ENCODE data around the gene SMPD4.
"Not testable (repeated sequence)": the region's sequence is repeated elsewhere in the genome, so short reads cannot be mapped to it uniquely, and the experiment has no call there.

The SMPD4 gene

DNA sequence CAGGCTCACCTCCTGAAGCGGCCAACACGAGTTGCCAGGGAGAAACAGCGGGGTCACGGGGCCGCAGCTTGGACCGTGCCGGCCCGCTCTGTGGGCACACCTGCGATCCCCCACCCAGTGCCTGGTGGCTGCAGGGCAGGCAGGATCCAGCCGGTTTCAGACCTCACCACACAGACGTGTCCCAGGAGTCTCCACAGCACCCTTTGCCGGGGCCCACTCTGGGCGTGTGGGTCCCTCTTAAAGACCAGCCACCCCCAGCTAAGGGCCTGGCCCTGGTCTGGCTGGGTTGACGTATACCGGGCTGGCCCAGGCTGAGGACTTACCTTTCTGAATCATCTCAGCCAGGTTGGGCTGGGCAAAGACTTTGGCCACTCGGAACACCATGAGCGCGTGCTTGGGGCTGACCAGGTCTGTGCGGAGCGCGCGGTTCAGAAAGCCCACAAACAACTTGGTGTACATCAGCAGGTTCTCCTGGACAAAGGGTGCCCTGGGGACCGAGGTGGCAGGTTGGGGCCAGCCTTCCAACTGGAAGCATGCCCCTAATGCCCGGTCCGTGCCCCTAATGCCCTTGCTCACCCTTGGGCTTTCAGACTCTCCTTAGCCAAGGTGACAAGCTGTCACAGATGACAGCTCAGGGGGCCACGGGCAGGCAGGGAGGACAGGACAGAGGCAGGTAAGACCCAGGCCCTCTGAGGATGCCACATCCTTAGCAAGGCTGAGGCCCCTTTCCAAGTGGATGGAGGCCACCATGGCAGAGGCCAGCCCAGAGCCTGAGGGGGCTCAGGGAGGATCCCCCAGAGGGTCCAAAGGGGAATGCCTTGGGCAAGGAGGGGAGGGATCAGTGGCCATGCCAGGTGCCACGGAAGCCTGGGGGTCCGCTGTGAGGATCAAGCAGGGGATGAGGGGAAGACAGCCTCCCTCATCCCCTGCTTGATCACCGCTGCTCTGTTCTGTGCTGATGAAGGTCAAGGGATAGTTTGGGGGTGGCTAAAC, 26.3 kb downstream of the SMPD4 start:
- no peaks in the 10 kb centered on the region for H3K9me3 Mint-ChIP-seq (ENCODE audit: low read depth)
- no peaks in the 10 kb centered on the region for H3K4me1 Mint-ChIP-seq (ENCODE audit: low read depth)
- H3K36me3 Mint-ChIP-seq = no peaks in the 10 kb centered on the region
- H3K27me3 Mint-ChIP-seq = no peaks in the 10 kb centered on the region
- no peak overlapping the region for H3K27ac Mint-ChIP-seq
- no peak overlapping the region for H3K4me3 Mint-ChIP-seq

DNA sequence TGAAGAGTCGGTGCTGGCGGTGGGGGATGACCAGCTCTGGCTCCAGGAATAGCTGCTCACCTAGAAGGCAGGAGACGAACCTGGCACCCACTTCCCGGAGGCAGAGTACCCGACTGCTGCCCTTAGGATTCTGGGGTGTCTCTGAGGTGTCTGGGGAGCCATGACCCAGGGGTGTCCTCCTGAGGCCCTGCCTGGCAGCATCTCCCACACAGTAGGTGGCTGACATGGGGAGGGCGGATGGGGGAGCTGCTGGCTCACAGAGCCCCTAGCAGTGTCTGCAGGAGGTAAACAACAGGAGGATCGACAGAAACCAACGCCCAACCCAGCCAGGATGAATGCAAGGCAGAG, 27.0 kb downstream of the SMPD4 start:
- not testable (repeated sequence) for H3K4me3 Mint-ChIP-seq; H3K9me3 Mint-ChIP-seq (ENCODE audit: low read depth); H3K27me3 Mint-ChIP-seq; H3K4me1 Mint-ChIP-seq (ENCODE audit: low read depth); H3K27ac Mint-ChIP-seq; H3K36me3 Mint-ChIP-seq

DNA sequence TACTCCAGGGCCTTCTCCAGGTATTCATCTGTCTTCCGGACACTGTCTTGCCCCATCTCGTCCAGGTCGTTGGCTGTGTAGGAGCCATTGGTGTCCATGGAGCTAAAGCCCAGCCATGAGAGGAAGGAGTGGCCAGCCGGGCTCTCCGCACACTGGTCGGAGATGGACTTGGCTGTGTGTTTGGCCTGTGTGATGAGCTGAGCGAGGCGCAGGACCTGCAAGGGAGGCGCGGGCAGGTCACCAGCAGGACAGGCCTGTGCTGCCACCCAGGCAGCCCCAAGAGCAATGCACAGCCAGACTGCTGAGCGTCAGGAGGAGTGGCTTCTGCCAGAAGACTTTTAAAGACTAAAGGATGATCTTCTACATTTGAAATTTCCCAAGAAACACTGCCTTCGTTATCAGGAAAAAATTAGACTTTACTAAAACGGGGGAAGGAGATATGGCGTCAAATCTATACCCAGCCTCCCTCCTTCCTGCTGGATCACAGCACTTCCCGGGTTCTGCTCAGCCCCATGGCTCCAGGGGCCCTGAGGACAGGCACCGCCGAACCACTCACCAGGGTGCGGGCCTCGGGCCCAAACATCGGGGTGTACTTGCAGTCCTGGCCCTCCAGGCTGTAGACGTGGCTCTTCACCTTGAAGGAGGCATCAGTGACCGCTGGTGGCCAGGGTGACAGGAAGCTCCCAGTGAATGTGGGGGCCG, 27.5 kb downstream of the SMPD4 start:
- not testable (repeated sequence) for H3K4me1 Mint-ChIP-seq (ENCODE audit: low read depth); H3K36me3 Mint-ChIP-seq; H3K9me3 Mint-ChIP-seq (ENCODE audit: low read depth); H3K27me3 Mint-ChIP-seq; H3K4me3 Mint-ChIP-seq; H3K27ac Mint-ChIP-seq

DNA sequence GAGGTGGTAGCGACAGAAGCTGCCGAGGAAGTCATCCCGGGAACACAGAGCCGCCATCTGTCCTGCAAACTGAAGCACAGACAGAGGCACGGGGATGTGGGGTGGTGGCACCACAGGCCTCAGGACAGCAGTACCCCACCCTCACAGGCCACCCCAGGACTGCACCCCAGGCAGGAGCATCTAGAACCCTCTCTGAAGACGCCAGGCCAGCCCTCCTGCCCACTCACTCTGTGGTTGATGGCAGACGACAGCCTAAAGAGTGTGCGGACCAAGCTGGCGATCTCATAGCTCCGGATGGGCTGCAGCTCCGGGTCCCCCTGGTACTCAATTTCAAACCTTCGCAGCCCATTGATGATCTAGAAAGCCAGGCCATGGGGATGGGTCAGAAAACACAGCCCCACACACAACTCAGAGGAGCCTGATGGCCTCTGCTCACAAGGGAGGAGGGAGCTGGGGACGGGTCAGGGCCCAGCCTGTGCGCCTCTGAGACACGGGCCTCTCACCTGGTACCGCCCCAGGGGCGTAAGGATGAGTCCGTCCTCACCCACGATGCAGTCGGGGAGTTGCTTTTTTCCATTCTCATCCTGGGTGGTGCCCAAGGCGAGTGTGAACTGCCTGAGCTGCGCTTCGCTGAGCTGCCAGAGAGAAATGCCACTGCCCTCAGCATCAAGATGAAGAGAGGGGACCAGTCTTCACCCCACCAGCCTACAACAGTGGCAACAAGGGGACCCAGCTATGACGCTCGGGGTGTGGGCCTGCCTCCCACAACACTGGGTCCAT, 28.4 kb downstream of the SMPD4 start:
- Mint-ChIP-seq H3K27ac (no peak overlapping the region), H3K4me1 (ENCODE audit: low read depth) (no peaks in the 10 kb centered on the region), H3K4me3 (no peak overlapping the region), H3K27me3 (no peaks in the 10 kb centered on the region), H3K9me3 (ENCODE audit: low read depth) (no peaks in the 10 kb centered on the region), H3K36me3 (no peaks in the 10 kb centered on the region)

DNA sequence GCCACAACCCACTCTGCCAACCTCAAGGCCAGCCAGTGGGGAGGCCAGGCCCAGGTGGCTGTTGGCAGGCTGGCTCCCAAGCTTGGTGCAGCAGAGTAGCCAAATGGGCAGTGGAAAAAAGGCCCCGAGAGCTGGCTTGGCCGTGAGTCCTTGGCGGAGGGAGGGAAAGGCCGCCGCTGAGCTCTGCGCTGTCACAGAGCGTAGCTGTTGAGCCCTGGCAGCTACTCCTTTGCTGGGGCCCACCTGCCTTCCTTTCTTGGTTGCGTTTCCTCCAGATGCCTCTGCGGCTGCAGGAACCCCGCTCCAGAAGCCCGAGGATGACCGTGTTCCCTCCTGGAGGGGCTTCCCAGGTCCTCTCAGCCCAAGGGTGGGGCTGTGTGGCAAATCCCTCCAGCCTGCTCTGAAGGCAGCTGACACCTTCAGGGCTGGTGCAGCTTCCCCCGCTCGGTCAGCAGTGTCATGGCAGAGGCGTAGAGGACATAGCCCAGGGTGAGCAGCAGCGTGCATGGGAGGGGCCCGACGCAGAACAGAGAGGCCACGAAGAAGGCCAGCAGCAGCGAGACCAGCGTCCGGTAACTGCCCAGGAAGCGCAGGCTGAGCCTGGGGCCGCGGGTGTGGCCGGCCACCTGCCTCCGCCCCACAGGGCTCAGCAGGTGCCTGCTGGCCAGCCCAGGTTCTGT, 29.1 kb downstream of the SMPD4 start:
- H3K36me3 Mint-ChIP-seq; H3K9me3 Mint-ChIP-seq (ENCODE audit: low read depth); H3K4me1 Mint-ChIP-seq (ENCODE audit: low read depth); H3K27ac Mint-ChIP-seq; H3K4me3 Mint-ChIP-seq; H3K27me3 Mint-ChIP-seq: not testable (repeated sequence)

DNA sequence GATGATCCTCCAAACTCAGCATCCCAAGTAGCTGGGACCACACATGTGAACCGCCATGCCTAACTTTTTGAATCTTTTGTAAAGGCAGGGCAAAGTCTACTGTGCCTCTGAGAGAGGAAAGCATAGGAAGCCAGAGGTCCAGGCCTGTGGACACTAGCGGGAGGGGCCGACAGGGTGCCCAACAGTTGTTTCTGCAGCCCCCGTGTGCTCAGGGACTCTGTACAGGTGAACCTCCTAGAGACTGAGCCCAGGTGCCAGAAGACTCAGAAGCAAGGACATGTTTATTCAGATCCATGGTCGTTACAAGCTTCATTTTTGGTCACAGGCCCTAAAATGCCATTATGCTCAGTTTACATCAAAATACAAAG, 30.3 kb downstream of the SMPD4 start:
- H3K4me3 Mint-ChIP-seq; H3K36me3 Mint-ChIP-seq; H3K9me3 Mint-ChIP-seq (ENCODE audit: low read depth); H3K27ac Mint-ChIP-seq; H3K4me1 Mint-ChIP-seq (ENCODE audit: low read depth); H3K27me3 Mint-ChIP-seq: not testable (repeated sequence)

DNA sequence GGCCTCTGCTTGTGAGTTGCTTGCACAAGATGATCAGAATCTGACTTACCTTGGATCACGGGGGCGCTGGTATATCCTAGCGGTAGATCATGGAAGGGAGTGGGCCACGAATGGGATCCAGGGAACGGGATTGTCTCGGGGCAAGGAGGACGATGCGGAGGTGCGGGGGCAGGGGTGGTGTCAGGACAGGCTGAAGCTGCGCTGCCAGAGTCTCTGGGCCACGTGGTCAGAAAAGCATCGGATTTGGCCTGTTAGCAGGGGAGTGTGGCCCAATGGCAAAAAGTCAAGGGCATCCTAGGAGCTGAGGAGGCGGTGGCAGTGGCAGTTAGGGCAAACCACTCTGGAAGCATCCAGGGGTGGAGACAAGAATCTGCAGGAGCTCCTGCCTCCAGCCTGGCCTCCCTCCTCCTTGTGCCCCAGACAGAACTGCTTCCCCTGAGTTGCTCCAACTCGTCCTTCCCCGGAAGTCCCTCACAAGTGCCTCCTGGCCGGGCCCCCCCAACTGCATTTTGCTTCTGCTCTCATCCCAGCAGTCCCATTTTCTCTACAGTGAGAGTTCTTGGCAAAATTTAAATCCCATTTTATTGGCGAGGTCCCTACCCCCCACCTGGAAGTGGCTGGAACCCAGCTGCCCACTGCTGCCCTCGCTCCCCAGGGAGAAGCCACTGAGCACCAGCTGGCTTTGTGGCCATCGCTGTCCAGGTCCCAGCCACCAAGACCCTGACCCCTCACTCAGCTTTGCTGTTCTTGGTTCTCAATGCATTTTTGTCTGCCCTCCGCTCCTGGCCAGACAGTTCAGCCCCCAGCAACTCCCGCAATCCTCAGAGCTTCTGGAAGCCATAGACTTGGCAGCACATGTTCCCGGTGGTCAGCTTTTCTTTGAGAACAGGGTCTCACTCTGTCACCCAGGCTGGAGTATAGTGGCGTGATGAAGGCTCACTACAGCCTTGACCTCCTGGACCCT, 30.9 kb downstream of the SMPD4 start:
- no peak overlapping the region for H3K4me3 Mint-ChIP-seq
- peaks cover 3% of the 10 kb centered on the region for H3K27me3 Mint-ChIP-seq
- H3K4me1 Mint-ChIP-seq (ENCODE audit: low read depth) = no peaks in the 10 kb centered on the region
- H3K9me3 Mint-ChIP-seq (ENCODE audit: low read depth) = no peaks in the 10 kb centered on the region
- H3K27ac Mint-ChIP-seq = peak overlapping the region; percentile 17
- no peaks in the 10 kb centered on the region for H3K36me3 Mint-ChIP-seq

DNA sequence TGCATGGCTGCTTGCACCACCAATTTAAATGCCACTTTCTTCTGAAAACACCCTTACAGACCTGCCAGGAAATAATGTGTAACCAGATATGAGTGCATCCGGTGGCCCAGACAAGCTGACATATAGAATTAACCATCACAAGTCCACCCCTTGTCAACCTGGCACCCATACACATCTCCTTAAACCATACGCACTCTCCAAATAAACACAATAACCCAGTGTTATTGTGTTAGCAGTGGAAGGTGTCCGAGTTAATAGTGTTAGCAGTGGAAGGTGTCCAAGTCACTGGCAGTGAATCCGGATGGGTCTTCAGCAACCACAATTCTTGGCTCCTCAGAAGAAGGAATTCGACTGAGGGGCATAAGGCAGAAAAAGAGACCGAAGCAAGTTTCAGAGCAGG, 32.9 kb downstream of the SMPD4 start:
- H3K4me1 Mint-ChIP-seq (ENCODE audit: low read depth); H3K9me3 Mint-ChIP-seq (ENCODE audit: low read depth); H3K4me3 Mint-ChIP-seq; H3K27ac Mint-ChIP-seq; H3K36me3 Mint-ChIP-seq; H3K27me3 Mint-ChIP-seq: not testable (repeated sequence)

DNA sequence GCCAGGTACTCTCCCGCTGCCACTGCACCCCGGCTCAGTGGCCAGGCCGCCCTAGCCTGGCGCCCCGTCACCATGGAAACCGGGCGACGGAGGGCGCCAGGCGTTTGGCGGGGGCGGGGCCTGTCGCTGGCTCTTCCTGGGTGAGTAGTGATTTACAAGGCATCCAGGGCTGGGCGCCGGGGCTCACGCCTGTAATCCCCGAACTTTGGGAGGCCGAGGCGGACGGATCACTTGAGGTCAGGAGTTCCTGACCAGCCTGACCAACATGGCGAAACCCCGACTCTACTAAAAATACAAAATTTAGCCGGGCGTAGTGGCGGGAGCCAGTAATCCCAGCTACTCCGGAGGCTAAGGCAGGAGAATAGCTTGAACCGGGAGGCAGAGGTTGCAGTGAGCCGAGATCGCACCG, 36.4 kb downstream of the SMPD4 start, which contains the start of gene CCDC74B:
TSS of gene CCDC74B (minus strand) at position 107 of the 409 bp plus-strand sequence. CDS start 116 bp downstream, outside the sequence.
- H3K27me3 Mint-ChIP-seq; H3K27ac Mint-ChIP-seq; H3K9me3 Mint-ChIP-seq (ENCODE audit: low read depth); H3K36me3 Mint-ChIP-seq; H3K4me1 Mint-ChIP-seq (ENCODE audit: low read depth): not testable (repeated sequence)
- H3K4me3 Mint-ChIP-seq = peak within 1 kb of the TSS; percentile 76

DNA sequence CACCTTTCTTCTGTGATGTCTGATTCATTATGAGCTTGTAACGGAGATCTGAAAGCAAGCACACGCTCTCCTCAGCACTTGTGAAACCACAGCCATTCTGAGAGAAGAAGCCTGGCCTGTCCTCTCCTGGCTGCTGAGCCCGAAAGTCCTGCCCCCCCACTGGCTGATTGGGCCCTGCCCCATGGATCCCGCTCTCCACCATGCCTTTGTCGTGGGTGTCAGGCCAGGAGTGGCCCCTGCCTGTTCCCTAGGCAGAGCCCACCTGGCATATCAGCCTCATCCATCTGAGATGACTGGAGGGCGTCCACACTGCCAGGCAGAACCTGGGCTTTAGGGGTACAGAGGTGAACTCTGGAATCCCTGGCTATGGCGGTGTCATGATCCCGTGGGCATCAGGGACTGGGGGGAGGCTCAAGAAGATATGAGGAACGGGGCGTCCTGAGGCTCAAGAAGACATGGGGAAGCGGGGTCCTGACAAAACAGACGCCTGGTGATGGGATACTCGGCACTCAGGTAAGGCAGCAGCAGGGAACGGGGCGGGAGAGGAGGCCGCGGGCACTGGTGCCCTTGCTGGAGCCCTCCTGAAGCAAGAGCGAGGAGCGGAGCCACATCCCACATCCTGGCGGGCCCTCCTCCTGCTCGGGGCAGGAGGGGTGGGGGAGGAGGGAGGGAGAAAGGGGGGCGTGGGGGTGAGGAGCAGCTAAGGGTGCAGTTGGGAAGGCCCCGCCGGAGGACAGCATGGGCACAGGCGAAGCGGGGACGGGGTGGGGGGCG, 37.9 kb downstream of the SMPD4 start:
- H3K27ac Mint-ChIP-seq; H3K9me3 Mint-ChIP-seq (ENCODE audit: low read depth); H3K27me3 Mint-ChIP-seq; H3K36me3 Mint-ChIP-seq; H3K4me1 Mint-ChIP-seq (ENCODE audit: low read depth): not testable (repeated sequence)
- peak overlapping the region; percentile 74 for H3K4me3 Mint-ChIP-seq

DNA sequence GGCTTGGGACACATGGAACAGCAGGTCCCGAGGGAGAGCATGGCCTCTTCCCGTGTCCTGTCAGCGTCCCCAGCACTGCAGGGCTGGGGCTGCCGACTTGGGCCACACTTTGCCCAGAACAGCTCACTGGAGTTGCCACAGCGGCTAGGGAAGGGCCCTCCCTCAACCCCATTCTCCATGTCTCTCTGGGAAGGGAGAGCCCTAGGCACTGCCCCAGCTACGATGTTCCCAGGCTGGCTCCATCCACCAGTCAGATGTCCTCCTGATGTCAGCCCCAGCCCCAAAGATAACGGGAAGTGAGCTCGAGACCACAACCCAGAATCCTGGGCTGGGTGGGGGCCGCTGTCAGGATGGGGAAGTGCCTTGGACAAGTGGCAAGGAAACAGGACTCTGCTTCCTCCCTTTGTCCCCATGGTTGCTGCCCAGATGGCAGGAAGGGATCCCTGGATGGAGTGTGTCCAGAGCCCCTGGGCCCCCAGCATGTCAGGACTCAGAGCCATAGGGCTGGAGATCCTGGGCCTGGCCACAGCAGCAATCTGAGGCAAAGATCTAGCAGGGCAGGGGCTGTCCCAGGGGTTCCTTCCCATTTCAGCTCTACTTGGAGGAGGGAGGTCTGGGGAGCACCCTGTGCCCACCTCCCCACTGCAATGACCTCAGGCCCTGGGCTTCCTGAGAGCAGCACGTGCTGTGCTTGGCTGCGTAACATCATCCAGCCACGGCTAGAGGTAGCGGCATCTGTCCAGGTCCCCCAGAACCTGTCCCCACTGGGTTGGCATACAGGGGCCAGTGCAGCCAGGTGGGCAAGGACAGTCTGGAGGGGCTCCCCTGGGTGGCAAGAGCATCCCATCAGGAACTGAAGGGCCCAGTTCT, 38.8 kb downstream of the SMPD4 start:
- not testable (repeated sequence) for H3K27me3 Mint-ChIP-seq; H3K27ac Mint-ChIP-seq; H3K4me1 Mint-ChIP-seq (ENCODE audit: low read depth); H3K9me3 Mint-ChIP-seq (ENCODE audit: low read depth); H3K36me3 Mint-ChIP-seq
- peak overlapping the region; percentile 74 for H3K4me3 Mint-ChIP-seq

DNA sequence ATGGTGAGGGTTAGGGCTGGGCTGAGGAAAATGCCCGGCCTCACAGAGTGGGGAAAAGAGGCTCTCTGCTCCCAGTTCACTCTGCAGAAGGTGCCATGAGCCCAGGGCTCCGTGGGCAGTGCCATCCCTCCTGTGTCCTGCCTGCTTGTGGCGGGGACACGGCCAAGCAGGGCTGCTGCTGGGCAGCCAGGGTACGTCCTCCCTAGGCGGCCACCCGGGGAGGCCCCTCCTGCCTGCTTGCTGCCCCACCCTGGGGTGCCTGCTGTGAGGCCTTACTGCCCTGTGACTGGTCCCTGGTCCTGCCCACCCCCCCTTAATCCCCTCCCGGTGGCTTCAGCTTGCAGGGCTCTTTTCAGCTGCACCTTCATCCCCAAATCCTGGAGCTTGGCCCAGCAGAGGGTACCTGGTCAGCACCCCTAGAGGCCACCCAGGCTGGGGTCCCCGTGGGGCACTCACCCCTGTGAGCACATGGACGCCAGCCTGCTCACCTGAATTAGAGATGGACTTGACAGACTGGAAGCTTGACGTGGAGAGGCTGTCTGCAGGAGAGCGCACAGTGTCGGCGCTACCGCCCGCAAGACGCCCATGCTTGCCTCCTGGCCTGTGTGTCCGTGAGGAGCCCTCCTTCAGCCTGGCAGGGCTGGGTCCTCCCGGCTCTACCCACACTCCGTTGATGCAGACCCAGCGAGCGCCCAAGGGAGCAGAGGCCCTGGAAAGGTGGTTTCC, 39.6 kb downstream of the SMPD4 start:
- not testable (repeated sequence) for H3K4me1 Mint-ChIP-seq (ENCODE audit: low read depth); H3K9me3 Mint-ChIP-seq (ENCODE audit: low read depth); H3K27me3 Mint-ChIP-seq; H3K36me3 Mint-ChIP-seq; H3K4me3 Mint-ChIP-seq; H3K27ac Mint-ChIP-seq

All from activated naive CD8-positive, alpha-beta T cell (primary cell).